HG03469 (cell line): ENCODE results near the gene STX11.
"Not testable (repeated sequence)": the region's sequence is repeated elsewhere in the genome, so short reads cannot be mapped to it uniquely, and the experiment has no call there.

ENCODE experiments used
- ATAC-seq: cut with Tn5 transposase; IDR thresholded peaks from one replicate; pipeline ENCODE4 v1.9.1; 2021; ENCODE audit warnings: mild to moderate bottlenecking, moderate library complexity, moderate number of reproducible peaks; ENCODE audit not compliant: unreplicated experiment

The STX11 gene

DNA sequence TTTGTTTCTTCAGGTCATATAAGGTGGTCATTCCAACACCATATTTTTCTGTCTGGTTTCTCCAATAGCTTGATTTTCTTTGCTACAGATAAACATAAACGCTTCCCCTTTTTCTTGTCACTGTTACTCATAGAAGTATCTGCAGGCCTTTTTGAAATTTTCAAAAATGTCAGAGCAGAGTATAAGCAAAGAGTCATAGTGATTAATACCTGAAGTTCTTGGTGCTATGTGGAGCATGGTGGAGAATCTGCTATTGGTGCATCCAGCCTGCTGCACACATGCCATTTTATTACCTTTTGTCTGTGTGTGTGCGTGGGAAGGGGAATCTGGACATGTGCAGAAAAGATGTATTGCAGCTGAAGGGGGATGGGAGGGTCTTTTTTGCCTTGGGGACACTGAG lies 19.7 kb downstream of the STX11 start:
- ATAC-seq, result no peak

DNA sequence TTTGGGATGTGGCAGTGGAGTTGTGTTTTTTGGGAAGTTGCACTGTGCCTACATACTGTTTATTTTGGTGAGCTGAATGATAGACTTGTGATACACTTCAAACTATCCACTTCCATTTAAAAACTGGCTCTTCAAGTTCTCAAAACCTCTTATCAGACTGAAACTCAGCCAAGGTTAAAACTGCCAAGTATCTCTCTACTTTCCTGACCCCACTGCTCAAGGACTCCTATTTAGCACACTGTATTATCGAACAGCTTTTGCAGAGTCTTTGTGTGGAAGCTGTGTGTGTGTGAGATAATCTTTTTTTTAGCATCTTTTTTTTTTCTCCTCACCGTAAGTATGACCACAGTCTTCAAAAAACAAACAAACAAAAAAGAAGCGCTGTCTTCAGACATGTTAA lies 21.1 kb downstream of the STX11 start:
- ATAC-seq, result no peak

DNA sequence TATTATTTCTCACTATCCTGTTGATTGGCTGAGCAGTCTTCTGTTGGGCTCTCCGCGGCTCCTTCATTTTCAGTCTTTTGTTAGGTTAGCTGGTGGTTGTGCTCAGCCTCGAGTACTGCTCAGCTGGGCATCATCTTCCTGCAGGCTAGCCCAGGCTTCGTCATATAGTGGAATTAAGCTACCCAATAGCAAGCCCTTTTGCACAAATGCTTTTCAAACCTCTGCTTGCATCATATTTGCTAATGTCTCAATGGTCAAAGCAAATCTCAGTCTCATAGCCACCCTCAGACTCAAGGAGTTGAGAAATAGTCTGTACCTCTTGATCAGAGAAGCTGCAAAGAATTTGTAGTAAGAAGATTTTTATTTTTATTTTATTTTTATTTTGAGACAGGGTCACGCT lies 23.7 kb downstream of the STX11 start:
- ATAC-seq, result no peak

DNA sequence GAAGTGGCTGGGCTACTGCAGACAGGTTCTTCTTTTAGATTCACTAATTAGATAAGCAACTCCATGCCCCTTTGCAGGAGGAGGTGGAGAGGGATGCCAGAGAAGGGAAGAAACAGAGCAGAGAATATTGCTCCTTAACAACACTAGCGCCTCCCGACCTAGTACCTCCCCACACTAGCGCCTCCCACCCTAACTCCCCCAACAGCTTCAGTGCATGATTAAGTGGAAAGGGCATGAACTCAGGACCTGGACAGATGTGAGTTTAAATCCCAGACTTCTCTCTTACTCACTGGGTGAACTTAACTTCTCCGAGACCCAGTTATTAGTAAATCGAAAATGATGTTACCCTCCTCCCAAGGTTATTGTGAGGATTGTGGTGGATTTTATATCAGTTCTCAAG lies 25.7 kb downstream of the STX11 start:
- ATAC-seq, result no peak

DNA sequence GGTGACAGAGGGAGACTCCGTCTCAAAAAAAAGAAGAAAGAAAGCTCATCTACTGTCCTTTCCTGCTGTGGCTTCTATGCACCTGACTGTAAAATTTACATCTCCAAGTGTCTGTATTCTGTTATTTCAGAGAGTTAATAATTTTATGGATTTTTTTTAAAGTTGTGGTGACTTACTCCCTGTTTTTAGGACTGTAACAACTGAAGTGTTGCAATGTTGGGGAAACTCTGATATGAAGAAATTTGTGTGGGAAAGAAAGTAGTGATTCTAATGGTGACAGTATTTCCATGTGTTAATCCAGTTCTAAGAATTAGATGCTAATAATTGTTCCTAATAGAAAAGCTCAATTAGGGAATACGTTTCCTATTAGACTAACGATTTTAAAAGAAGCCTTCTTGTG lies 27.4 kb downstream of the STX11 start:
- no peak for ATAC-seq

DNA sequence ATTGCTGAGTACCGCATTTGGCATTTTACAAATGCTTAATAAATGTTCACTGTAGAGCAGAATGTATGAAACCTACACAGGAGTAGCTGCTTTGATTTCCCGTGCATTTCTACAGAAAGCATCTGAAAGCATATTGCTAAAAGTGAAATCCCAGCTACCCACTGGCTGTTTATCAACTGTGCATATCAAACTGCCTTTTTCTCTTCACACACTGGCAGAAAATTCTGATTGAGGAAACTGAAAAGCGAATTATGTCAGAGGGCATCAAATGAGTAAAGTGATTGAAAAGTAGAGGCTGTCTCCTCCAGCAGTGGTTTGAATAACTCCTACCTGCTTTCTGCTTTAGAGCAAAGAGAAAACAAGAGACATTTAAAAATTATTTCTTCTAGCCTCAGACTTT lies 28.0 kb downstream of the STX11 start:
- ATAC-seq, result no peak

DNA sequence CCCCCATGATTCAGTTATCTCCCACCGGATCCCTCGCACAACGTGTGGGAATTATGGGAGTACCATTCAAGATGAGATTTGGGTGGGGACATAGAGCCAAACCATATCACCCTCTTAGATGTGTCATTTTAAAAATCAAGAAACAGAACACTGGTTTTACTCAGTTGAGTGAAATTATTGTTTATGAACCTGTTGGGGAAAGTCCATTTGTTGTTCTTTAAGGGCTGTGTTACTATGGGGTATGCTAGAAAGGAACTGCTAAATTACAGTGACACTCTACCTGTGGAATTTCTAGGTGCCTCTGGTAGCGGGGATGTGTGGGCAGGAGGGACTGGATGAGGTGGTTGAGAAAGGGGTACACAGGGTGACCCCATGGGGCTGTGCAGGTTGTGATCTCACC lies 28.9 kb downstream of the STX11 start:
- ATAC-seq, result no peak

DNA sequence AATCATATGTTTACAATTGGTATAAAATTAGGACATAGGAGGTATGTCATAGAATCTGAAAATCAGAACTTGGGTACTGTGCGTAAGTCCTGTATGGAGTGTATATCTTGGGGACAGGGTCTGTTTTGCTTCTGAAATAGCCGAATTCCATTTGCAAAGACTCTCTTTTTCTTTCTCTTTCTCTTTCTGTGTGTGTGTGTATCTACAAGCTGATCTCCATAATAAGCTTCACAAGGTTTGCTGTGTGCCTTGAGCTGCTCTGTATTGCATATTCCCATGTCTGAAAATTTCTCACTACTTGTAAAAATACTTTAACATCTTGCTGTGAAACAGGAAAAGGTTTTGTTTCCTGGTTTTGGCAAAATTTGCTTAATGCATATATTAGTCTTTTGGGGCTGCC lies 29.5 kb downstream of the STX11 start:
- no peak for ATAC-seq

DNA sequence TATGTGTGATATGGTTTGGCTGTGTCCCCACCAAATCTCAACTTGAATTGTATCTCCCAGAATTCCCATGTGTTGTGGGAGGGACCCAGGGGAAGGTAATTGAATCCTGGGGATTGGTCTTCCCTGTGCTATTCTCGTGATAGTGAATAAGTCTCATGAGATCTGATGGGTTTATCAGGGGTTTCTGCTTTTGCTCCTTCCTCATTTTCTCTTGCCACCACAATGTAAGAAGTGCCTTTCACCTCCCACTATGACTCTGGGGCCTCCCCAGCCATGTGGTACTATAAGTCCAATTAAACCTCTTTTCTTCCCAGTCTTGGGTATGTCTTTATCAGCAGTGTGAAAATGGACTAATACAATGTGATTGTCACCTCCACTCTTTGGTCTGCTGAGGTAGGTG lies 30.0 kb downstream of the STX11 start:
- not testable (repeated sequence) for ATAC-seq

DNA sequence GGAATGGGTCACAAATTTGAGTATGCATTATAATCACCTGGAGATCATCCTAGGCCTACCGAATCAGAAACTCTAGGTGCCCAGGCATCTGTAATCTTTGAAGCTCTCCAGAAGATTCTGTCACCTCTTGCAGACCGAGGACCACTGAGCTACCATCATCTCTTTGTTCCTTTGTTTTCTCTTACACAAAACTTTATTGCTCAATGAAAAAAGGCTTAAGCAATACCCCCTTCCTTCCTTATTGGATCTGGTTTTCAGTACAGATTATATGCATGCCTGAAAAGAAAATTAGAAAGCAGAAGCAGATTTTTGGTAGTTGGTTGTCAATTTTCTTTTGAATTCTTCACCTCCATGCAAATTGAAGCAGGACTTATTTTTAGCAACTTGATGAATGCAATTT lies 31.3 kb downstream of the STX11 start:
- ATAC-seq, result no peak

DNA sequence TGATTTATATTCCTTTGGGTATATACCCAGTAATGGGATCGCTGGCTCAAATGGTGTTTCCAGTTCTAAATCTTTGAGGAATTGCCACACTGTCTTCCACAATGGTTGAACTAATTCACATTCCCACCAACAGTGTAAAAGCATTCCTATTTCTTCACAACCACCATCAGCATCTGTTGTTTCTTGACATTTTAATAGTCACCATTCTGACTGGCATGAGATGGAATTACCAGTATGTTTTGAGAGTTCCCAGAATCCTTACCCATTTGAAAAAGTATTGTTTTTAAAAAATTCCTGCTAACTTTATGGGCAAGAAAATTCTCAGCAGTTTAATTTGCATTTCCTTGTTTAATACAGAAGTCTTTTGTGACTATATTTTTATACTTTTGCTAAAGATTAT lies 33.9 kb downstream of the STX11 start:
- not testable (repeated sequence) for ATAC-seq

DNA sequence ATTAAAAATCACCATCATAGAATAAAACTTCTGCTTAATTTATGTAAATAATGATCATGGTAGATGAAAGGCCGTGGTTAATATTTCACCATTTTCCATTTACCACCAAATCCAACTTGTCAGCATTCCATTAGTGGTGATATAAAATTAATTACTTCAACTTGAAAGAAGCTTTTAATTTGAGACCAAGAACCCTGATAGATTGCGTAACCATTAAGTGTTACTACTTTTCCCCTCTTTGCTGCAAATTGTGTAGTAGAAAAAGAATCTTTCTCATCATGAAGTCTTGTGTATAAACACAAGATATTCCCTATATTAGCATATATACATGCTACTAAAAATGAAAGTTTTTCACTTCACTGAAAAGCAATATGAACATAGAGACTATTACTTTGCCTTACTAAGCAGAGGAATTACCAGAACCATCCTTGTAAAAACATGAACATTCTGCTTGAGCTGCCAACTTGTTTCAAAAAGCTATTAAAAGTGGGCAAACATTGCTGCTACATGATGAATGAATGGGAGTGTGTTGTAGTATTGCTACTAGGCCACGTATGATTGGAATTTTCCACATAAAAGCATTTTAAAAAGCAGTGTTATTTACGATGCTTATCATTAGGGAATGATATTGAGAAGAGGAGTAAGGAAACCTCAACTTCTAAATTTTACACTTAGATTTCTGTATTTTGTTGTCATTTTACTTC lies 35.0 kb downstream of the STX11 start:
- no peak for ATAC-seq

DNA sequence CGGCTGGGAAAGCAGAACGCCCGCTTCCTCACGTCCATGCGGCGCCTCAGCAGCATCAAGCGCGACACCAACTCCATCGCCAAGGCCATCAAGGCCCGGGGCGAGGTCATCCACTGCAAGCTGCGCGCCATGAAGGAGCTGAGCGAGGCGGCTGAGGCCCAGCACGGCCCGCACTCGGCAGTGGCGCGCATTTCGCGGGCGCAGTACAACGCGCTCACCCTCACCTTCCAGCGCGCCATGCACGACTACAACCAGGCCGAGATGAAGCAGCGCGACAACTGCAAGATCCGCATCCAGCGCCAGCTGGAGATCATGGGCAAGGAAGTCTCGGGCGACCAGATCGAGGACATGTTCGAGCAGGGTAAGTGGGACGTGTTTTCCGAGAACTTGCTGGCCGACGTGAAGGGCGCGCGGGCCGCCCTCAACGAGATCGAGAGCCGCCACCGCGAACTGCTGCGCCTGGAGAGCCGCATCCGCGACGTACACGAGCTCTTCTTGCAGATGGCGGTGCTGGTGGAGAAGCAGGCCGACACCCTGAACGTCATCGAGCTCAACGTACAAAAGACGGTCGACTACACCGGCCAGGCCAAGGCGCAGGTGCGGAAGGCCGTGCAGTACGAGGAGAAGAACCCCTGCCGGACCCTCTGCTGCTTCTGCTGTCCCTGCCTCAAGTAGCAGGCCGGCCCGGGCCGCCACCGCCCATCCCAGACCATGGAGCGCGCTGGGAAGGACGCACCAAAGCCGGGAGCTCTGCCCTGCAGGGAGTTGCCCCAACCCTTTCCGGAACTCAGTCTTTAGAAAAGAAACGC lies 36.7 kb downstream of the STX11 start:
- no peak for ATAC-seq

DNA sequence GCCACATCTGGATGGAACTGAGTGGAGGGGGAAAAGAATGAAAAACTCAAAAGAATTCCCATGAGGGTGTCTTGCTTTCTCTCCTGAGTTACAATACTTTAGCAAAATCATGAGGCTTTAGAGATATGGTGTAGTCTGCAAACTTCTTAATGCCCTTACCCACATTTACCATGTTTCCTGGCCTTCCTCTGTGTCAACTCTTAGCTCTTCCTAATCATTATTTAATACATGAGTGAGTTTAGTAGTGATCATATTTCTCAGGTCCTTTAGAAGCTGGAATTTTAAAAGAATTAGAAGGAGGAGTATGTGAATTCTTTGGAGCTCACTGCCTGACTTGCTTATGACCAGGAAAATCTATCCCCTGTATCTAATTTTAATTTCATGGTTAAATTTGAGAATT lies 39.0 kb downstream of the STX11 start:
- ATAC-seq, result no peak

DNA sequence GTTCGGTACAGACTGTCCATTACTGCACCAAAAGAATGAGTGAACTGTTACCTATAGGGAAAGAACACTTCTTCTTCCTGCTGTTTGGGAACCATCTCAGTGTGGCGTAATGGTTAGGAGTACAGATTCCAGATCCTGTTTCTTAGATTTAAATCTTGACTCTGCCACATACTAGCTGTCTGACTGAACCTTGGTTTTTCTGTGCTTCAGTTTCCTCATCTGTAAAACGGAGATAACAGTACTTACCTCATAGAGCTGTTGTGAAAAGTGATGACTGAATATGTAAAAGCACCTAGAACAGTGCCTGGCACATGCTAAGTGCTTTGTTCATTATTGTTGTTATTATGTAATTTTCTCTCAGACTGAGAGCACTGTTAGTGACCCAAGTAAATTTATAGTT lies 39.8 kb downstream of the STX11 start:
- no peak for ATAC-seq

DNA sequence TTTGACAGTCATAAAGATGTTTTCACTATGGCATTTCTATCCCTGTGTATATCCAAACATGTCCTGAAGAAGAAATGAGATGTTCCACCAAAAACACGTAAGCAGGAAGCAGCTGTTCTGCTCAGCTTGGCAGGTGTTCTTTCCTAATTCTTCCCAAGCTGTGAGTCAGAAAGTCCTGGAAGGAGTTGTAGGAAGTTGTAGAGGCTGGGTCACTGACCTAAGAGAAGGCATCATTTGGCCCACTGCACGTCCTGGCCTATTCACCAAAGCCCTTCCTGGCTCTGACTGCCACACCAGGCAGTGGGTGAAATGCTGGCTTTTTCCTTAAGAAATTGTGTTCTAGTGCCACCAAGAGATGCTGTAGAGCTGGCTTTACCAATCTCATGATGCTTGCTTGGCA lies 40.3 kb downstream of the STX11 start:
- ATAC-seq, result no peak

DNA sequence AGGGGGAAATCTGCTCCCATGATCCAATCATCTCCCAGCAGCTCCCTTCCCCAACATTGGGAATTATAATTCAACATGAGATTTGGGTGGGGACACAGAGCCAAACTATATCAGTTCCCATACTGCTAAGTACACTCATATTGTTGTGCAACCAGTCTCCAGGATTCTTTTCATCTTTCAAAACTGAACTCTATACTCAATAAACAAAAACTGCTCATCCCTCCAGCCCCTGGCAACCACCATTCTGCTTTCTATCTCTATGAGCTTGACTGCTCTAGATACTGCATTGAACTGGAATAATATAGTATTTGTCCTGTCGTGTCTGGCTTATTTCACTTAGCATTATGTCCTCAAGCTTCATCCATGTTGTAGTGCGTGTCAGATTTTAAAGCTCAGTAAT lies 42.9 kb downstream of the STX11 start:
- no peak for ATAC-seq

DNA sequence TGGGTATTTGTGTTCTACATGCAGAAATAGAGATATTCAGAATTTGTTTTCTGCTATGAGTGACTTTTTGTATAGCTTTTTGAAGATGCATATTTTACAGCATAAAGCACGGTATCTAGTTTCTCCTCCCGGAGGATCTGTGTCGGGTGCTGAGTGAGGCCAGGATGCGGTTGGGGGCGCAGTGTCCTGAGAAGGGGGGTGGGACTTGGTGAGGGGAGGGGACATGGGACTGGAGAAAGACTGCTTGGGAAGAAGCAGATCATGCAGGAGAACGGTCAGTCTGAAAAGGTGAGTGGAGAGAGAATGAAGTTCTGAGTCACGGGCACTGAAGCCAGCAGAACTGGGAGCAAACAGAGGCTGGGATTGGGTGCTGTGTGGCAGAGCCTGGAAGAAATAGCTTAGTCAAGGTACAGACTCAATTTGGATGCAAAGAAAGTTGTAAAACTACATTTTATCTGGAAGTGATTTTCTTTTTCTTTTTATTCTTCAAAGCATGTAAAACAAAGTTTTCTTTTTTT lies 44.0 kb downstream of the STX11 start:
- ATAC-seq, result no peak

DNA sequence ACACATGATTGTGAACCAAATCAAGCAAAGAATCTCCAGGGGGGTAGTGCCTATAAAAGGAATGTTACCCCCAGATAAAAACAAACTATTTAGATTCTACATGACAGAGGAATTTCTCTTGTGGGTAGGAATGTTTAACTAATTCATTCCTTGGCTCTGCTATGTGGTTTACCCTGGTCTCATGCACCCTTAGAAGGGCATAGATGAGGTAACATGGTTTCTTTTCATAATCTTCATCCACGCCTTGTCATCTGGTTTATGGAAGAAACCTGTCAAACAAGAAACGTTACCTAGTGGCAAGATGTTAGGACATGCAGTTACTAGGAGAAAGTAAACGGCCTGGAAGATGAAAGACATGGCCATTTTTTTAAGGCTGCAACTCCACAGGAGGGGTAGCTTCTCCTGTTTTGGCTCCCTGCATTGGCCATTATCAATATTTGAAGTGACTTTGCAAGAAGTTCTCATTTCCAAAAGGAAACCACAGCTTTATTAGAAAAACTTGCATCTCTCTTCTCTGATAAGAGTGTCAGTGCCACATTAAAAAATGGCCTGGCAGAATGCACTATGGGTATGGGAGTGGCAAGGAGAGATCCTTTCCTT lies 45.5 kb downstream of the STX11 start:
- ATAC-seq, result no peak

DNA sequence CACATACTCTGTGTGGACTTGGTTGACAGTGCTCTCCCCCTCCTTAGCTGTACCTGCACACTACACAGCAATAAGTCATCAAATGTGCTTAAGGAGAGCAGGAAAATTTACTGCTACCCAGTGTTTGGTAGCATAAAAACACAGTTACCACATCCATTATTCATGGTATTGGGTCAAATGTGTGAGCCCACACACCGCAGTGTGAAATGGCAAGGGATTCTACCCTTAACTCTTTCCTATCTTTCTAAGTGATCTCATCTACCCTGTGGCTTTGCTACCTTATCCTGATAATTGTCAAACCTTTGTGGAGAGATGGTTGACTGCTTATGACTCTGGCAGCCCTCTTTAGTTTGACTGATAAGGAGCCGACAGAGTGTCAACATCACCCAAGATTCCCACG lies 47.6 kb downstream of the STX11 start:
- ATAC-seq, result no peak

DNA sequence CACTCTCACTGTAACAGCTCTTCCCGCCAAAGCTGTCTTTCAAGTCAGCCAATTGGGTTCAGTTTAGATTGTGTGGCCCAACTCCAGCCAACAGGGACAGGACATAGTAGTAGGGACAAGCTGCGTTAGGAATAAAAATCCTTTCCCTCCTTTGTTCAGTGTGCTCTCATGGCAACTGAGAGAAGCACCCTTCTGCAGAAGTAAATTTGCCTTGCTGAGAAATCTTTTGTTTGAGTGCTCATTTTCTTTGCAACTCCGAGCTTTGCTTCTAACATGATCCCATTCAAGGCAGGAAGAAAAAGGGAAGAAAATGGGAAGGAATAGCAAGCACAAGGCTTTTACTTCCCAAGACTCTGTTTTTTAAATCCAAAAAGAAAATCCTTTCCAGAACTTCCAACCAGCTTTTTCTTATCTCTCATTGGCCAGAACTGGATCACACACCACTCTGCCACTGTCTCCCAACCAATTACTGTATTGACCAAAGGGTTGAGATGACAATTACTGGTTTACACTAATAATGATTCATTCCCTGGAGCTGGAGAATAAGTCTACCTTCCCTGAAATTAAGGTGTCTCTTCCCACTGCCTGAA lies 52.7 kb downstream of the STX11 start:
- no peak for ATAC-seq

DNA sequence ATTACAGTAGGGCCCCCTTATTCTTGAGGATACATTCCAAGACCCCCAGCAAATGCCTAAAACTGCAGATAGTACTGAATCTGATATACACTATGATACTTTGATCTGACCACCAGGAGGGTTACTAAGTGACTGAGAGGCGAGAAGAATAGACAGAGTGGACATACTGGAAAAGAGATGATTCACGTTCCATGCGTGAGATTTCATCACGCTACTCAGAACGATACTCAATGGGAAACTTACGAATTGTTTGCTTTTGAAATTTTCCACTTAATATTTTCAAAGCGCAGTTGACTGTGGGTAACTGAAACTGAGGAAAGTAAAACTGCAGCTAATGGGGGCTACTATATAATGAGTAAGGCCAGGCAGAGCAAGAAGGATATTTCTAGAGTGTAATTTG lies 60.8 kb downstream of the STX11 start:
- ATAC-seq, result no peak
